ENCODE results near the gene FRAS1. TPM values are rescaled to one million over a fixed set of nuclear protein-coding genes. Genes with fewer than 3 reads are reported as not detected.

FRAS1 gene
- total and polyA plus RNA-seq, 2 of the 8 experiments (the other 6 are each of a cell fraction or from before 2014, with no cell fraction given): 38.5 to 109 TPM

- TF ChIP-seq CBX5 (IDR thresholded peaks at IDR 0.05; ENCODE audit: low read depth, low read length): no peak
- no peak for TF ChIP-seq KDM1A (IDR thresholded peaks at IDR 0.05; ENCODE audit: borderline replicate concordance, low read length)
- TF ChIP-seq GABPA (IDR thresholded peaks at IDR 0.05; ENCODE audit: borderline replicate concordance, insufficient read depth, low read length): no peak
- TF ChIP-seq SP4 (IDR thresholded peaks at IDR 0.05; ENCODE audit: low read length): no peak
- no peak for TF ChIP-seq HDAC2 (IDR thresholded peaks at IDR 0.05; ENCODE audit: borderline replicate concordance in 1 of 2, low read depth in 2 of 2, low read length in 2 of 2)
- no peak for TF ChIP-seq CHD2 (IDR thresholded peaks at IDR 0.05; ENCODE audit: low read length)
- no peak for TF ChIP-seq EGR1 (IDR thresholded peaks at IDR 0.05; ENCODE audit: borderline replicate concordance, low read depth, low read length)
- TF ChIP-seq TAF7 (optimal IDR thresholded peaks at IDR 0.05; ENCODE audit: borderline replicate concordance, low read depth, low read length): no peak
- H3K23ac ChIP-seq (ENCODE audit: insufficient read length): no peak overlapping the region
- no peak overlapping the region for H4K8ac ChIP-seq (ENCODE audit: extremely low read depth, insufficient read depth, low read length)
- no peak overlapping the region for H3K56ac ChIP-seq (replicated peaks; ENCODE audit: insufficient read length, low read depth, low read length)
- DNase-seq (ENCODE audit: low read depth in 1 of 2, low spot score in 2 of 2) (no peak), FAIRE-seq (no peak)
- no peak overlapping the region for H2BK15ac ChIP-seq (ENCODE audit: low read length)
- H3K14ac ChIP-seq (ENCODE audit: insufficient read length): no peak overlapping the region
- 89% methylated on average over 2 of the region's 2 CpGs; no CpG with 5 or more reads in 1 of the 2 experiments for WGBS, 2 experiments (ENCODE audit: extremely low coverage in 1 of 2, insufficient coverage in 1 of 2, insufficient read length in 1 of 2, insufficient replicate concordance in 2 of 2, low coverage in 1 of 2, low lambda C conversion rate in 2 of 2, missing lambda C conversion rate in 1 of 2)
- H3K36me3 ChIP-seq (ENCODE audit: control insufficient read depth in 2 of 4, insufficient read depth in 4 of 4, low read length in 3 of 4): no peaks in the 10 kb centered on the region
- ChIA-PET POLR2A (ENCODE audit: partially characterized antibody) (no interaction called here), CTCF (ENCODE audit: partially characterized antibody) (interaction anchor here (0.5 to 5.7 kb wide), 20 partner anchors 10 to 632 kb away, joined by 3 to 37 read pairs (median 5); no protein-coding TSS in a partner anchor)
- no peak overlapping the region for H3K4ac ChIP-seq (replicated peaks; ENCODE audit: insufficient read length, low read depth, low read length)
- no peak overlapping the region for H3K27ac ChIP-seq (ENCODE audit: low read depth, low read length)
- H2BK20ac ChIP-seq (ENCODE audit: low read length): no peak overlapping the region
- peaks cover 0 to 4% (median 0%) of the 10 kb centered on the region in 4 experiments; a peak in 1 of 7 replicates for H3K4me1 ChIP-seq (replicated peaks in 1 of 4; ENCODE audit: control insufficient read depth in 3 of 4, insufficient read depth in 4 of 4, low read length in 3 of 4)
- H3K4me3 ChIP-seq (ENCODE audit: extremely low read depth in 1 of 4, insufficient read depth in 2 of 4, low read depth in 3 of 4, low read length in 4 of 4): no peak overlapping the region
- no peaks in the 10 kb centered on the region for H3K27me3 ChIP-seq (replicated peaks in 1 of 4; ENCODE audit: control insufficient read depth in 3 of 4, extremely low read depth in 1 of 4, insufficient read depth in 3 of 4, low read length in 3 of 4)
- no peaks in the 10 kb centered on the region for H3K9me3 ChIP-seq (ENCODE audit: insufficient read depth in 2 of 2, low read depth in 1 of 2, low read length in 1 of 2)
- H3K4me2 ChIP-seq (ENCODE audit: insufficient read depth in 1 of 2, low read depth in 2 of 2, low read length in 2 of 2): no peak overlapping the region
- no peak overlapping the region for H4K91ac ChIP-seq (replicated peaks; ENCODE audit: insufficient read length, low read length)
- no peak overlapping the region for H2BK120ac ChIP-seq (replicated peaks; ENCODE audit: low read depth, low read length)
- no peak overlapping the region for H2BK5ac ChIP-seq (ENCODE audit: low read depth, low read length)
- no peak overlapping the region for H2BK12ac ChIP-seq (ENCODE audit: low read depth, low read length)
- no peak overlapping the region for H3K9ac ChIP-seq (replicated peaks in 1 of 4; ENCODE audit: extremely low read depth in 1 of 4, low read depth in 3 of 4, low read length in 3 of 4)
- no peak overlapping the region for H3K18ac ChIP-seq (ENCODE audit: extremely low read depth, low read length)
- H3K79me1 ChIP-seq (ENCODE audit: low read depth, low read length): no peaks in the 10 kb centered on the region
- no peaks in the 10 kb centered on the region for H3K23me2 ChIP-seq (ENCODE audit: low read depth, low read length)
- H2AFZ ChIP-seq (ENCODE audit: low read length): no peak overlapping the region
- no peak overlapping the region for H4K5ac ChIP-seq (ENCODE audit: insufficient read length, low read depth, low read length)
- no peaks in the 10 kb centered on the region for H4K20me1 ChIP-seq (replicated peaks in 1 of 2; ENCODE audit: control insufficient read depth in 1 of 2, insufficient read depth in 2 of 2, low read length in 2 of 2)
- H3K79me2 ChIP-seq (ENCODE audit: control insufficient read depth in 1 of 2, insufficient read depth in 2 of 2, low read length in 2 of 2): no peaks in the 10 kb centered on the region
- H2AK5ac ChIP-seq (ENCODE audit: low read depth, low read length): no peak overlapping the region
Measured at GRCh38 chr4:78591404-78591803, 534.3 kb downstream of the FRAS1 start.

Data from H1 (cell line).